Measurements from ENCODE around the gene PRDM16.

- TF ChIP-seq POLR2A (IDR thresholded peaks at IDR 0.05) (no peak), CTCF (IDR thresholded peaks at IDR 0.05) (no peak)
These were observed 92.3 kb downstream of the PRDM16 start for GRCh38 chr1:3161176-3161840.
